ENCODE data around the gene THNSL1. TPM values are rescaled to one million over a fixed set of nuclear protein-coding genes. Genes with fewer than 3 reads are reported as not detected.
"Not testable (repeated sequence)": the region's sequence is repeated elsewhere in the genome, so short reads cannot be mapped to it uniquely, and the experiment has no call there.

Gene THNSL1
- 1.4 and 2.9 TPM in 2 replicates for total RNA-seq (2014; rRNA removed; shearing (Covaris generic))

DNA sequence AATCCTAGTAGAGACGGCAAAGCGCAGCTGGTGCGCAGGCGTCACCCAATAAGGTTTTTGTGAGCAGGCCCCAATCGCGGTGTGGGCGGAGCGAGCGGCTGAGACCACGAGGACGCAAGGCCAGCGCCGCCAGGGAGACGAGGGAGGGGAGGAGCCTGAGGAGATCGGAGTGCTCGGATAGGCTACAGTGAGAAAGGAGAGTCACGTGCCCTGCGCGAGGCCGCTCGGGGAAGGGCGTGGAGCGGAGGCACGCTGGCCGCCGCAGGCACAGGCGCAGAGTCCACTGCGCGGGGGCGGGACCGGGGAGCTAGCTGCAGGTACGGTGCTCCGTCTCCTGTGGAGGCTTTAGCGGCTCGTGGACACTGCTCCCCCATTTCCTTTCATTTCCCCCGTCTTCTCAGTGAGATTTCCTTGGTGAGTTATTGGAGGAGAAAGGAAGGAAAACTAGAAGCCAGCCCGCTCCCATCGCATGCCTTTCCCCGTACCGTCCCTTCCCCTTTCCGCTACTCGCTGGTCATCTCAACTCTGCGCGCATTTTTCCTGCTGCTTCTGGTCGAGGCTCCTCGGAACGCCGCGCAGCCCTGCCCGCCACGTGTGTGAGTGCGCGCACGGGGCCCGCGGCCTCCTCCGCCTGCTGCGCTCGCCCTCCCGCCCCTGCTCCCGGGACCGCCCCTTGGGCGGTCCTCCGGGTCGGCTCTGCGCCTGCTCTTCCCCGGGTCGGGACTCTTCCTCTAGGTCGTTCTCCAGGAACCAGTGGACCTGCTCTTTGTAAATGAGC is at the start of gene THNSL1:
Gene THNSL1 (plus strand): TSS at position 237 of the 778 bp plus-strand sequence. CDS start 6,612 bp downstream, outside the sequence.
- Histone ChIP-seq H3K36me3 (no peaks in the 10 kb centered on the region), H3K27ac (peak within 1 kb of the TSS; percentile 61)
- peak; percentile 99 for DNase-seq (ENCODE audit: low read depth in 1 of 2, low spot score in 2 of 2)

DNA sequence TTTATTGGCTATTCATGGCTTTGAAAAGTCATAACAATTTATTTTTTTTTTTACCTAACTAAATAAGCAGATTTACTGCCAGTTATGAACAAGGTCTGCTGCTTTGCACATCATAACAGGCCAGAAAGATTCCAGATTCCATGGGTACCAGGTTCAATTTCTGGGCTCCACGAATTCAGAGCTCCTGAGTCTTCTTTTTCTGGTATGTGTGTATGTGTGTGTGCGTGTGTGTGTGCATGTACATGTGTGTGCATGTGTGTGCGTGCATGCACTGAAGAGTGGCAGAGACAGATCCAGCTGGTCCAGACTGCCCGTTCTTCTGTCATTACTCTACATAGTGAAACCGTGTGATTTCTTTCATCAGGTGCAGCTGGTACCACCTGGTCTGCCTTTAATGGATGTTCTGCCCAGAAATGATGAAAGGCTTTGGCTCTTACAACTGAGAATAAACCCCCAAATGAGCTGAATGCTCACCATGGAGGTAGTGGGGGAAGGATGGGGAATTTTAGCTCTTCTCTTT is 49.4 kb upstream of the THNSL1 start:
- H3K4me3 ChIP-seq: no peak overlapping the region
- no peak for DNase-seq (ENCODE audit: low read depth in 1 of 2, low spot score in 2 of 2)
- no peaks in the 10 kb centered on the region for H3K9me3 ChIP-seq (replicated peaks)
- no peak overlapping the region for H3K27ac ChIP-seq
- no peaks in the 10 kb centered on the region for H3K27me3 ChIP-seq (replicated peaks)
- H3K36me3 ChIP-seq: no peaks in the 10 kb centered on the region
- no peaks in the 10 kb centered on the region for H3K4me1 ChIP-seq (replicated peaks)

More for the DNA sequence above, at the start of gene THNSL1:
- peak within 1 kb of the TSS; percentile 49 for H3K4me3 ChIP-seq
- H3K4me1 ChIP-seq (replicated peaks): peaks cover 5% of the 10 kb centered on the region
- H3K27me3 ChIP-seq (replicated peaks): no peaks in the 10 kb centered on the region
- H3K9me3 ChIP-seq (replicated peaks): no peaks in the 10 kb centered on the region

GRCh38 chr10:24968349-24968748 is 48.1 kb upstream of the THNSL1 start:
- H3K9me3 ChIP-seq (replicated peaks): no peaks in the 10 kb centered on the region
- no peak for DNase-seq (ENCODE audit: low read depth in 1 of 2, low spot score in 2 of 2)

GRCh38 chr10:24968951-24969350 is 47.5 kb upstream of the THNSL1 start:
- H3K27me3 ChIP-seq (replicated peaks); H3K36me3 ChIP-seq; H3K4me3 ChIP-seq; H3K4me1 ChIP-seq (replicated peaks); H3K27ac ChIP-seq; H3K9me3 ChIP-seq (replicated peaks); DNase-seq (ENCODE audit: low read depth in 1 of 2, low spot score in 2 of 2): not testable (repeated sequence)

More at GRCh38 chr10:24968349-24968748, 48.1 kb upstream of the THNSL1 start:
- no peak overlapping the region for H3K4me3 ChIP-seq
- no peaks in the 10 kb centered on the region for H3K27me3 ChIP-seq (replicated peaks)
- H3K27ac ChIP-seq: no peak overlapping the region
- no peaks in the 10 kb centered on the region for H3K4me1 ChIP-seq (replicated peaks)
- no peaks in the 10 kb centered on the region for H3K36me3 ChIP-seq

DNA sequence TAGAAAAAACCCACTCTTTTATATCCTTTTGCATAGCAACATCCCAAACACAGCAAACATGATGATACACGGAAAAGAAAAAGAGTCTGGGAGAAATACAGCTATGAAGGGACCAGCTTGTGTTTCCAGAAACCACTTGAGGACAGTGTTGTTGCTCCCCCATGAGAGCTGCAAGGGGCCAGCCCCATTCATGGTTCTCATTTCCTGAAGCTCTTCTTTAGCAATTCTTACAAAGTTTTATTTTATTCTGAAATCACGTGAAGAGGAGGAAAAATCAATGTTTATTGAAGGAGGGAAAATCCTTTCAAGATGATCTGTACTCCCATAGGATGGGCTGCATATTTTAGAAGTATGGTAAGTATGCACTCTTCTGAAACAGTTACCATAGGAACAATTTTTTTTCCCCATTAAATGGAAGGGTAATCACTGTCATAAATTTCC is 46.6 kb upstream of the THNSL1 start:
- Histone ChIP-seq H3K27me3 (replicated peaks) (no peaks in the 10 kb centered on the region), H3K36me3 (no peaks in the 10 kb centered on the region), H3K4me1 (replicated peaks) (no peaks in the 10 kb centered on the region), H3K9me3 (replicated peaks) (no peaks in the 10 kb centered on the region), H3K27ac (no peak overlapping the region), H3K4me3 (no peak overlapping the region)
- DNase-seq (ENCODE audit: low read depth in 1 of 2, low spot score in 2 of 2): no peak

- Histone ChIP-seq H3K36me3 (no peaks in the 10 kb centered on the region), H3K4me3 (no peak overlapping the region), H3K4me1 (replicated peaks) (0 out of 2 replicates have a peak, but pooled peaks cover 4% of the 10 kb centered on the region), H3K9me3 (replicated peaks) (no peaks in the 10 kb centered on the region), H3K27me3 (replicated peaks) (no peaks in the 10 kb centered on the region), H3K27ac (no peak overlapping the region)
- no peak for DNase-seq (ENCODE audit: low read depth in 1 of 2, low spot score in 2 of 2)
Measured at GRCh38 chr10:24971374-24971773, 45.0 kb upstream of the THNSL1 start.

DNA sequence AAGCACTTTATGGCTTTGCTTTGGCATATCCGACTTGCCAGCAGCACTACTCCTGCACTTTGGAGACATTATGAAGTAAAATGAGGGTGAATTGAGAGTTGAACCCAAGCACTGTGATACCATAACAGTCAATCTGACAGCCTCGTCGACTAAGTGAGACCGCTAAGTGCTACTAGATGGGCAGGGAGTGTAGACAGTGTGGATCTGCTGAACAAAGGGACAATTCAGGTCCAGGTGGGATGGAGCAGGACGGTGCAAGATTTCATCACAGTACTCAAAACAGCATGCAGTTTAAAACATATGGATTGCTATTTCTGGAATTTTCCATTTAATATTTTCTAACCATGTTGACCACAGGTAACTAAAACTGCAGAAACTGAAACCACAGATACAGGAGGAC is 43.2 kb upstream of the THNSL1 start:
- 0 out of 2 replicates have a peak, but pooled peaks cover 4% of the 10 kb centered on the region for H3K4me1 ChIP-seq (replicated peaks)
- H3K27ac ChIP-seq: no peak overlapping the region
- H3K4me3 ChIP-seq: no peak overlapping the region
- DNase-seq (ENCODE audit: low read depth in 1 of 2, low spot score in 2 of 2): no peak
- no peaks in the 10 kb centered on the region for H3K36me3 ChIP-seq
- H3K9me3 ChIP-seq (replicated peaks): no peaks in the 10 kb centered on the region
- H3K27me3 ChIP-seq (replicated peaks): no peaks in the 10 kb centered on the region

DNA sequence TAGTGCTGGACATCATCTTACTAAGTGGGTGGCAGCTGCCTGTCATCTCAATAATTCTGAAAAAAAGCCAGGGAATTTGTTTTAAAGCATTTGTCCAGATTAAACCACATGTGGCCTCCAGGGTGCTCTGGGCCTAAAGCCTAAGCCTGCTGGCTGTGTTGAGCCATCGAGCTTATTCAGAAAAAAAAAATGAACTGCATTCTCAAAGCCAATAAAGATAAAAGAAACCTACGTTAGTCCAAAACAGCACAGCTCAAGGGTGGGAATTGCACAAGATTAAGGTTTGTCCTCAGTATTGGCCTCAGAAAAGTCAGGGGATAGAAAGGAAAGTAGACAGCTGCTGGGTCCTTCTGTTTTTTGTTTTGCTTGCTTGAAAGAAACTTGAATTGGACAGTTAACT is 41.4 kb upstream of the THNSL1 start:
- Histone ChIP-seq H3K9me3 (replicated peaks) (no peaks in the 10 kb centered on the region), H3K4me1 (replicated peaks) (0 out of 2 replicates have a peak, but pooled peaks cover 4% of the 10 kb centered on the region), H3K27me3 (replicated peaks) (no peaks in the 10 kb centered on the region), H3K27ac (no peak overlapping the region), H3K36me3 (no peaks in the 10 kb centered on the region), H3K4me3 (no peak overlapping the region)
- DNase-seq (ENCODE audit: low read depth in 1 of 2, low spot score in 2 of 2): peak in 1 of 2 experiments; percentile 12

- Histone ChIP-seq H3K27me3 (replicated peaks) (no peaks in the 10 kb centered on the region), H3K36me3 (no peaks in the 10 kb centered on the region), H3K9me3 (replicated peaks) (no peaks in the 10 kb centered on the region), H3K27ac (no peak overlapping the region), H3K4me3 (no peak overlapping the region), H3K4me1 (replicated peaks) (0 out of 2 replicates have a peak, but pooled peaks cover 4% of the 10 kb centered on the region)
- no peak for DNase-seq (ENCODE audit: low read depth in 1 of 2, low spot score in 2 of 2)
Measured at GRCh38 chr10:24979685-24980084, 36.7 kb upstream of the THNSL1 start.

DNA sequence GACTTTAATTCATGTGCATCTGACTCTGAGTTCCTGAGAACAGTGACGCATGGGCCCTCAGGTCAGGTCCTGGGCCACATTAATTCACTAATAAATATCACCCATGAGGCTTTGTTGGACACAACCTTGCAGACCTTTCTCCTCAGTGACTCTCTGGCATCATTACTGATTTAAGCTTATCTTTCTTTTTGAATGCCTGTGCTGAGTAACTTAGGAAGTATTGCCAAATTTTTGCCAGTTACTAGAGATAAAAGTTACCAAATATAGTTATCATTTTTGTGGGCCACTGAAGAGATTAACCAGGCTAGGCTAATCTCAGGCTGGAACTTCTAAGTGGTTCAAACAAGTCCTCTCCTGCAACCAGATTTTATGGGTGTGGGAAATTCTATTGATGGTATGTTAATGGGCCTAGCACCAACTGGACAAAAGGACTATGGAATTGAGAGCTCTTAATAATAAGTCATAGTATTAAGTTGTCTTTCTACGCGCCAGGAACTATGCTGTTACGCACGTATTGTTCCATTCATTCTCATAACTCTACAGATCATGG is 35.2 kb upstream of the THNSL1 start:
- Histone ChIP-seq H3K4me3 (no peak overlapping the region), H3K27me3 (replicated peaks) (no peaks in the 10 kb centered on the region), H3K4me1 (replicated peaks) (no peaks in the 10 kb centered on the region), H3K9me3 (replicated peaks) (no peaks in the 10 kb centered on the region), H3K27ac (no peak overlapping the region), H3K36me3 (no peaks in the 10 kb centered on the region)
- DNase-seq (ENCODE audit: low read depth in 1 of 2, low spot score in 2 of 2): no peak

- H3K4me1 ChIP-seq (replicated peaks): no peaks in the 10 kb centered on the region
- no peaks in the 10 kb centered on the region for H3K36me3 ChIP-seq
- H3K27me3 ChIP-seq (replicated peaks): no peaks in the 10 kb centered on the region
- H3K4me3 ChIP-seq: no peak overlapping the region
- no peaks in the 10 kb centered on the region for H3K9me3 ChIP-seq (replicated peaks)
- DNase-seq (ENCODE audit: low read depth in 1 of 2, low spot score in 2 of 2): no peak
- H3K27ac ChIP-seq: no peak overlapping the region
Measured at GRCh38 chr10:24982319-24983112, 33.9 kb upstream of the THNSL1 start.

DNA sequence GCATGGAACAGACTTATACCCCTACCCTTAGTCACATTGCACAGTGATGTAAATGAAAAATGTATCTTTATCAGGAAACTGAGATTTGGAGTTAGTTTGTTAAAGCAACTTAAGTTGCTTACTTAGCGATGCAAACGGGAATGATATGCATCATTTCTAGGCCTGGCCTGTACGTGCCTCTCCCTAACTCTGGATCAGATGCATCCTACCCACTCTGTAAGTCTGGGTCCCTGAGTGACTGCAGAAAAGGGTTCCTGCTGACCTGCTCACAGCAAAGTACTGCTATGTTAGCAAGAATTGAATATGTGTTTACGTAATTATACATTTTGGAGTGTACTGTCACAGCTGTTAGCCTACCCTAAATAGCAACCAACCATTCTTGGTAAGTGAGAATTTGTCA is 33.3 kb upstream of the THNSL1 start:
- Histone ChIP-seq H3K36me3 (no peaks in the 10 kb centered on the region), H3K27ac (no peak overlapping the region), H3K4me3 (no peak overlapping the region), H3K27me3 (replicated peaks) (no peaks in the 10 kb centered on the region), H3K4me1 (replicated peaks) (no peaks in the 10 kb centered on the region), H3K9me3 (replicated peaks) (no peaks in the 10 kb centered on the region)
- DNase-seq (ENCODE audit: low read depth in 1 of 2, low spot score in 2 of 2): no peak

DNA sequence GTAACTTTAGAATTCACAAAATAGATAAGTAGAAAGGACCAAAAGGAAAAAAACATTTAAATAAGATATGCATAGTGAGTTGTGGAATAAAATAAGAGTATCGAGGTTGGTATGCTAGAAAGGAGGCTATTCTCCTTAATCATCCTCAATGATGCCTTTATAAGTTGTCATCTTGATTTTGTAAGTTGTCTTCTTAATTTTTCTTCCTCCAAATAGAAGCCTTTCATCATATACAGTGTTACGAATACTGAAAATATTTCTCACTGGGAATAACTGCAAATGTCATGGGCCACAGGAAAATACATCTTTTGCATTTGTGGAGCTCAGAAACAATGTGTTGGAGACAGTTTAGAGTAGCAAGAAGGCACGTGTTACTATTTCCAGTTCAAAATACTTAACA is 32.5 kb upstream of the THNSL1 start:
- H3K9me3 ChIP-seq (replicated peaks): no peaks in the 10 kb centered on the region
- H3K36me3 ChIP-seq: no peaks in the 10 kb centered on the region
- no peak for DNase-seq (ENCODE audit: low read depth in 1 of 2, low spot score in 2 of 2)
- H3K4me1 ChIP-seq (replicated peaks): no peaks in the 10 kb centered on the region
- H3K27me3 ChIP-seq (replicated peaks): no peaks in the 10 kb centered on the region
- no peak overlapping the region for H3K27ac ChIP-seq
- H3K4me3 ChIP-seq: no peak overlapping the region
